K562 (cell line): ENCODE results near the gene SCIN. TPM values are rescaled to one million over a fixed set of nuclear protein-coding genes. Genes with fewer than 3 reads are reported as not detected.

ENCODE experiments used
- CHD1 ChIP-seq: fragments of 200-600 bp; sonication (generic); IDR thresholded peaks from one replicate; pipeline ENCODE4 v1.6.1; 2012; ENCODE audit warnings: mild to moderate bottlenecking, moderate library complexity, low read length, inconsistent platforms
- DACH1 ChIP-seq: fragments of 450-650 bp; IDR thresholded peaks from 2 replicates; pipeline ENCODE4 v1.6.1; 2018; ENCODE audit not compliant: partially characterized antibody
- HINFP ChIP-seq: fragments of 450-650 bp; conservative IDR thresholded peaks from 2 replicates; pipeline ENCODE4 v1.6.1; 2016; ENCODE audit warnings: missing genetic modification characterization, low read depth, mild to moderate bottlenecking, control low read depth, missing compliant biosample characterization
- MBD1 ChIP-seq: fragments of 250-450 bp; sonication (Bioruptor Pico); IDR thresholded peaks from 2 replicates; pipeline ENCODE4 v1.8.0; 2022; ENCODE audit warnings: inconsistent platforms
- MGA ChIP-seq: fragments of 450-650 bp; IDR thresholded peaks from 2 replicates; pipeline ENCODE4 v1.6.1; 2016; ENCODE audit warnings: mild to moderate bottlenecking, moderate library complexity
- MTA1 ChIP-seq: fragments of 450-650 bp; IDR thresholded peaks from 2 replicates; pipeline ENCODE4 v1.6.1; 2017; ENCODE audit warnings: borderline replicate concordance
- SMAD1 ChIP-seq: fragments of 150-350 bp; IDR thresholded peaks from 2 replicates; pipeline ENCODE4 v1.6.1; 2014; ENCODE audit warnings: low read length, low read depth; ENCODE audit not compliant: partially characterized antibody
- SRSF9 ChIP-seq: fragments of 200-400 bp; formaldehyde crosslinking; IDR thresholded peaks from 2 replicates; pipeline ENCODE4 v1.6.1; 2017; ENCODE audit warnings: low read depth, low read length, borderline replicate concordance
- TFAM ChIP-seq: fragments of 250-450 bp; sonication (Bioruptor Pico); conservative IDR thresholded peaks from 2 replicates; pipeline ENCODE4 v1.5.0; 2021; ENCODE audit warnings: mild to moderate bottlenecking, moderate library complexity
- ZNF24 ChIP-seq: fragments of 450-650 bp; IDR thresholded peaks from 2 replicates; pipeline ENCODE4 v1.6.1; 2016
- ZNF511 ChIP-seq: sonication (generic); formaldehyde crosslinking; IDR thresholded peaks from 2 replicates; pipeline ENCODE4 v1.8.0; 2022; ENCODE audit warnings: mild to moderate bottlenecking, missing genetic modification reagents
- ZNF75A ChIP-seq: fragments of 450-650 bp; formaldehyde crosslinking; IDR thresholded peaks from 2 replicates; pipeline ENCODE4 v1.4.0; 2020; ENCODE audit warnings: mild to moderate bottlenecking
- polyA plus RNA-seq, 8 experiments: library from polyadenylated mRNA; depleted of rRNA in 4 of 8; stranded (reverse) in 5 of 8; unstranded in 3 of 8; fragments of >200 nt; fragmentation: Nextera tagmentation in 2 of 8; fragmentation: Illumina TruSeq in 1 of 8; extraction: Ambion mirVana in 2 of 8; extraction: Trizol in 1 of 8; gene quantifications; 2 replicates each; pipeline versions ENCODE4 v1.2.1 to v1.2.3, GENCODE V29; 2011 to 2014; ENCODE audit warnings: inconsistent platforms in 1 of 8, missing spikeins in 1 of 8
- total RNA-seq, 7 experiments: library from RNA; depleted of rRNA in 6 of 7; stranded (reverse); fragments of >200 nt in 6 of 7; fragmentation: Illumina TruSeq in 2 of 7; extraction: Trizol in 2 of 7; gene quantifications; 2 replicates each; pipeline versions ENCODE4 v1.2.1 to v1.2.3, GENCODE V29; 2011 to 2021; ENCODE audit warnings: low replicate concordance in 1 of 7

SCIN gene
- total and polyA plus RNA-seq, 9 of the 15 experiments (the other 6 are each of a cell fraction or from before 2014, with no cell fraction given) = 0.67 to 18.2 (median 10.6) TPM

- TF ChIP-seq MBD1 (CRISPR knock-in tag) = no peak; the same call in 1 of the 2 replicates
- no peak for TF ChIP-seq MTA1
- TF ChIP-seq ZNF75A (CRISPR knock-in tag) = no peak
- TF ChIP-seq TFAM = no peak
- TF ChIP-seq DACH1 = no peak
- TF ChIP-seq HINFP (tag) = peak; percentile 95
- TF ChIP-seq ZNF511 (CRISPR knock-in tag) = no peak; the same call in 1 of the 2 replicates
- TF ChIP-seq CHD1 = no peak
- peak; percentile 88 for TF ChIP-seq MGA
- no peak for TF ChIP-seq SRSF9
- TF ChIP-seq ZNF24 = peak; percentile 58; the same call in 1 of the 2 replicates
- TF ChIP-seq SMAD1 = no peak
Observed at GRCh38 chr7:12686234-12686890, 115.8 kb downstream of the SCIN start (continued).
